T-helper 2 cell (primary cell): ENCODE results near the gene KATNAL2.
A peak's percentile ranks its signal among the peaks of the same experiment; 100 is the strongest.
"Not testable (repeated sequence)": the region's sequence is repeated elsewhere in the genome, so short reads cannot be mapped to it uniquely, and the experiment has no call there.

Experiments
- DNase-seq, 5 experiments: peaks; one replicate each; pipeline versions ENCODE4 v3.0.0 to v3.0.0-alpha.2; 2012 to 2022

KATNAL2 gene

GRCh38 chr18:46939337-46939963 lies 22.0 kb downstream of the KATNAL2 start:
- no peak for DNase-seq

DNA sequence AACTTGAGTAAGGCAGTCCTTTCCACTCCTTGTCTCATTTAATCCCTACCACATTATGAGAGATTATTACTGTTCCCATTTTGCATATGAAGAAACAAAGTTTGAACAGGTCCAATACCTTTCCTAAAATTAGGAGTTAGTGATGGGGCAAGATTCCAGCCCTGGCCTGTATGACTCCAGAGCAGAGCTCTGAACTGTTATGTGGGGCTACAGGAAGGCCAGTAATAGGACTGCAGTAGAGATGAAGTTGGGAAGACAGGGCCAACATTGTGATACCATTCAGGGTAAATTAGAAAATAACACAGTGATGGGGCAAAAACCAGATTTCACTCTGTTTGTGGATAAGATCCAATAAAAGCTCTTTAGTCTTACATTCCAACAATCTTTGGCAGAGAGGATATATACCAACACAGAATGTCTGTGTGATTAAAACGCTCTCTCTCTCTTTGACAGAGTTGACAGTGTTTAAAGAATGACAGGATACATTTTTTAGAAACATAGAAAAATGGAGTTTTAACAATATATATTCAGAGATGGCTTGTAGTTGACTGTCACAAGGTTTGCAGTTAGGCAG lies 22.7 kb downstream of the KATNAL2 start:
- DNase-seq, result no peak

DNA sequence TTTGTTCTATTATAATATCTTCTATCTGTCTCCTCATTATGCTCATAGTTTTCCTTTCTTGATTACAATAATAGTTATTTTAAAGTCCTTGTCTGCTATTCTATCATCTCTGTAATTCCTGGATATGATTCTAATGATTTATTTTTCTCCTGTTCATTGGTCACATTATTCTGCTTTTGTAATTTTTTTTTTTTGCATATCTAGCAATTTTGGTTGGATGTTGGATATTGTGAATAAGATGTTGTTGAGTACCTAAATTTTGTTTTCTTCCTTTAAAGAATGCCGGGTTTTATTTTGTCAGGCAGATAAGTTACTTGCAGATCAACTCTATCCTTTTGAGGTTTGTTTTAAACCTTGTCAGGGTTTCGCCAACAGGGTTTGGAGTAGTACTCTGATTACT lies 25.2 kb downstream of the KATNAL2 start:
- no peak for DNase-seq

DNA sequence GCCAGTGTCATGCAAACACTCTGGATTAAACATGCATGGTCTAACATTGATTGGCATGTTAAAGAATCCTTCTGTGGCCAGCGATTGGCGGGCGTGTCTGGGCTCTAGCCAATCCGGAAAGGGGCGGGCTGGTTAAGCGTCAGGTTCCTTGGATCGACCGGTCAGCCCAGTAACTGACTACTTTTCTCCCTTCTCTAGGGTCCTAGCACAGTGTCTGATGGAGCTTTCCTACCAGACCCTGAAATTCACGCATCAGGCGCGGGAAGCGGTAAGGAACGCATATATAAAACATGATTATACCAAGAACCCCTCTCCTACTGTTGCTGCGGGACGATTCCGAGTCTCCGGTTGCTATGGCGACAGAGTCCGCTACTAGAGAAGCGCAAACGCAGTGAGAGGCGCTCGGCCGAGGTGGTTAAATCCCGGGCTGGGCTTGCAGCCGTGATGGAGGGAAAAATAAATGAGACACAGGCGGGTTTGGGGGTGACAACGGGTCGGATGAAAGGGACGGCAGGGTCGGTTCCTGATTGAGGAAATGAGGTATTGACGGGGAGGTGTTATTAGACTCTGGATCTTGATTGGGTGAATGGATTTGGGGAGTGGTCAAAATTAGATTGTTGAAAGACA lies 29.4 kb downstream of the KATNAL2 start:
- DNase-seq, result peak in 3 of 5 experiments; percentile 13 to 79 (median 29)

DNA sequence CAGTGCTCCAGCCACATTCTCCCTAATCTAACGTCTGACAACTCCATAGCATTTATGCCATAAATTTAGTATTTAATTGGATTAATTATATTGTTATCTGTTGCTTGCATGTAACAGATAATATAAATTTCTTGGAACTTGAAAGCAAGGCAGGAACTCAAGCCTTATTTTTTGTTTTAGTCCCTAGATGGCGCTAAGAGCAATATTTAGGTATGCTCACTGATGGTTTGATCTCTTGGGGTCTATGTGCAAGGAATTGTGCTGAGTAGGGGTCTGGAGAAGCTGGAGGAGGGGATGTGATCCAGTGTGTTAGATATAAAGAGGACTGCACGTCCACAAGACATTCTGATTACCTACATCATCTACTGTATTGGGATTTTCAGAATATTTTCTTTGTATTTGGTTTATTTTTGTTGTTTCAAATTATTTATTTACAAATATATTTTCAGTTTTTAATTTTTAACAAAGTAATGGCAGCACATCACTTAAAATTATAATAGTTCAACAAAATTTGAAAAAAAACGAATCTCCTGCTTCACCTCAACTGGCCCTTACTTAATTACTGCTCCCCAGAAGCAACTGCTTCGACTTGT lies 32.8 kb downstream of the KATNAL2 start:
- DNase-seq, result peak in 1 of 5 experiments; percentile 14

GRCh38 chr18:46953195-46953594 lies 35.8 kb downstream of the KATNAL2 start:
- no peak for DNase-seq

DNA sequence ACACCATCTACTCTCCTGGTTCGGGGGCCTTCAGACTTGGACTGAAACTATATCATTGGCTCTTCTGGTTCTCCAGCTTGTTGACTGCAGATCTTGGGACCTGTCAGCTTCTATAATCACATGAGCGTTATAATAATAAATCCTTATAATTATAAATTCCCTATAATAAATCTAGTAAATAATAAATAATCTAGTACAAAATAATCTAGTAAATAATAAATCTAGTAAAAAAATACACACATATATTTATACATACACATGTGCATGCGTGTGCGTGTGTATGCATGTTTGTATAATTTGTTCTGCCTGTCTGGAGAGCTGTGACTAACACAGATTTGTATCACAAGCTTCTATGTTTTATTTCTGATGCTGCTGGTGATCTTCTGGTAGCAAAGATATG lies 40.8 kb downstream of the KATNAL2 start:
- DNase-seq, result no peak

- not testable (repeated sequence) for DNase-seq
Measured at GRCh38 chr18:46963656-46964578, 46.5 kb downstream of the KATNAL2 start.

GRCh38 chr18:46964579-46965293 lies 47.3 kb downstream of the KATNAL2 start:
- not testable (repeated sequence) for DNase-seq

DNA sequence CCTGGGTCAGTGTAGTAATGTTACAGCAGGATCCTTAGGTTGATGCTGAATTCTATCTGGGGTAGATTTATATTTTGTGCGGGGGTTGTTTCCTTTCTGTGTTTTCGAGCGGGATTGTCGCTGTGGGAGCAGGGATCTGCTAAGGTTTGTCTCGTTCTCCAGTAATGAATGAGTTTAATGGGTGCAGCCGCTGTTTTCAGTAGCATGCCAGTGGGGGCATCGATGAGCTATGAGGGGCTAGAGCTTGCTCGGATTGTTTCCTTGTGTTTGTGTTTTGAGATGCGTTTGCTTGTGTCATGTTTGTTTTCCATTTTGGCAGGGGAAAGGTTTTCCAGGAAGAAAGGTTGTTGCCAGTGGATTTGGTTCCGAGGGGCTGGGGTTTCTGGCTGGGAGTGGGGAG lies 48.9 kb downstream of the KATNAL2 start:
- not testable (repeated sequence) for DNase-seq

DNA sequence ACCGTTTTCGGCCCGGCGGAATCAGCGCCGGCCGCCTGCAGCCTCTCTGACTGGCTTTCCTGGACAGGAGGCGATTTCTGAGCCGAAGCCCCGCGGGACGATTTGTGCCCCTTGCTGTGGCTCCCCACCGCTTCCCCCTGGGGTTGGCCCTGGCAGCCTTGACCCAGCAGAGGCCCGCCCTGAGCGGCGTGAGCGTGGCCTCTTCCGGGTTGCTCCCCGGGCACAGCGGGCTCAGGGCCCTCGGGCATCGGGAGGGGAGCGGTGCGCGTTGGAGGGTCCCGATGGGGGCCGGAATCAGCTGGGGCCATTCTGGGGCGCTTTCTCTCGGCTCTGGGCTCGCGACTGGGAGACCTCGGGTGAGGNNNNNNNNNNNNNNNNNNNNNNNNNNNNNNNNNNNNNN lies 52.1 kb downstream of the KATNAL2 start:
- DNase-seq, result not testable (repeated sequence)

DNA sequence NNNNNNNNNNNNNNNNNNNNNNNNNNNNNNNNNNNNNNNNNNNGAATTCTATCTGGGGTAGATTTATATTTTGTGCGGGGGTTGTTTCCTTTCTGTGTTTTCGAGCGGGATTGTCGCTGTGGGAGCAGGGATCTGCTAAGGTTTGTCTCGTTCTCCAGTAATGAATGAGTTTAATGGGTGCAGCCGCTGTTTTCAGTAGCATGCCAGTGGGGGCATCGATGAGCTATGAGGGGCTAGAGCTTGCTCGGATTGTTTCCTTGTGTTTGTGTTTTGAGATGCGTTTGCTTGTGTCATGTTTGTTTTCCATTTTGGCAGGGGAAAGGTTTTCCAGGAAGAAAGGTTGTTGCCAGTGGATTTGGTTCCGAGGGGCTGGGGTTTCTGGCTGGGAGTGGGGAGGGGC lies 102.5 kb downstream of the KATNAL2 start:
- not testable (repeated sequence) for DNase-seq

- not testable (repeated sequence) for DNase-seq
Measured at GRCh38 chr18:47020757-47021156, 103.4 kb downstream of the KATNAL2 start.

- DNase-seq, result not testable (repeated sequence)
Measured at GRCh38 chr18:47022821-47023220, 105.4 kb downstream of the KATNAL2 start.

- not testable (repeated sequence) for DNase-seq
Measured at GRCh38 chr18:47023769-47024465, 106.5 kb downstream of the KATNAL2 start.

DNA sequence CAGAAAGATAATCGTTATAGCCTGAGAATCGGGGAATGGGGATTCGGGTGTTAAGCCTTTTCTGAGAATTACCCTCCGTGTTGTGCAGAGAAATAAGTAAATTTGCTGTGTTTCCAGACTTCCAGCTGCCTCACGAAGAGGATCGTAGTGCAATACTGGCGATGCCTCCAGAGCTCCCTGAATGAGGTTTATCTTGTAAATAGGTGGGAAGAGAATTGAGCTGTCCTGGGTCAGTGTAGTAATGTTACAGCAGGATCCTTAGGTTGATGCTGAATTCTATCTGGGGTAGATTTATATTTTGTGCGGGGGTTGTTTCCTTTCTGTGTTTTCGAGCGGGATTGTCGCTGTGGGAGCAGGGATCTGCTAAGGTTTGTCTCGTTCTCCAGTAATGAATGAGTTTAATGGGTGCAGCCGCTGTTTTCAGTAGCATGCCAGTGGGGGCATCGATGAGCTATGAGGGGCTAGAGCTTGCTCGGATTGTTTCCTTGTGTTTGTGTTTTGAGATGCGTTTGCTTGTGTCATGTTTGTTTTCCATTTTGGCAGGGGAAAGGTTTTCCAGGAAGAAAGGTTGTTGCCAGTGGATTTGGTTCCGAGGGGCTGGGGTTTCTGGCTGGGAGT lies 108.3 kb downstream of the KATNAL2 start:
- not testable (repeated sequence) for DNase-seq

DNA sequence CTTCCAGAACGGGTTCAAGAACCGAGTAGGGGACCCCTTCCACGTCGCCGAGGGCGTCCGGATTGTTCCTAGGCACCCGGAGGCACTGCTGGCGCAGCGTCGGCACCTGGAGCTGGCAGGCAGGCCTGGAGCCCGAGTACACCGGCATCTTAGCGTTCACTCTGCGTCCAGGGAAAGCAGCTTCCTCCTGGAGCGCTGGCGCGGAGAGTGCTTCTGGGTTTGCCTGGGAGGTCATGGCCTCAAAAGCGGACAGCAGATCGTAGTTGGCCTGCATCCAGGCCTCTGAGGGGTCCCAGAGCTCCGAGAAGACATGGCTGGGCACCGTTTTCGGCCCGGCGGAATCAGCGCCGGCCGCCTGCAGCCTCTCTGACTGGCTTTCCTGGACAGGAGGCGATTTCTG lies 111.3 kb downstream of the KATNAL2 start:
- not testable (repeated sequence) for DNase-seq

GRCh38 chr18:47029684-47030353 lies 112.4 kb downstream of the KATNAL2 start:
- not testable (repeated sequence) for DNase-seq

DNA sequence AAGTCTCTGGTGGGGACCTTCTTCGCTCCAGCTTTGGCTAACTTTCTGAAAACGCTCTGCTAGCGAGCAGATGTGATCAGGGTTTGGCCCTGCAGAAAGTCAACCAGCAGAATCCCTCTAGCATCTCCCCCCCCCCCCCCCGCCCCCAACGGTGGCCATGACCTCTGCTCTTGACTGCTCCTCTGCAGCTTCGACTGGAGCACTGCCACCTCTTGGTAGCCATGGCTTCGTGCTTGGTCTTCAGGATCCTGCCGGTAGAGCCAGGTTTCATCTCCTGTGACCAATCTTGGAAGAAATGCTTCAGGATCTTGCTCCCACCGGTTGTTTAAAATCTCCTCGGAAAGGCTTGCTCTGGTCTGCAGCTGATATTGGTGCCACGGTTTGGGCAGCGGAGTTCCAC lies 113.5 kb downstream of the KATNAL2 start:
- DNase-seq, result not testable (repeated sequence)

GRCh38 chr18:47032945-47033344 lies 115.5 kb downstream of the KATNAL2 start:
- no peak for DNase-seq
